Epithelial cell of esophagus (primary cell): Measurements from ENCODE around the gene TSPO2.

Experiments
- DNase-seq: peaks from one replicate; pipeline ENCODE4 v3.0.0; 2010; ENCODE audit warnings: low read depth
- H3K4me3 ChIP-seq: 2 replicates; pipeline ENCODE4 v1.5.1; 2011; ENCODE audit warnings: mild to moderate bottlenecking, low read length, control low read depth
- CTCF ChIP-seq: IDR thresholded peaks from 2 replicates; pipeline ENCODE4 v1.5.1; 2011; ENCODE audit warnings: low read depth, mild to moderate bottlenecking, low read length, control low read depth, inconsistent platforms; ENCODE audit not compliant: insufficient read depth; ENCODE audit errors: missing control alignments

TSPO2 gene

GRCh38 chr6:41093729-41094128 lies 51.5 kb downstream of the TSPO2 start:
- TF ChIP-seq CTCF = no peak
- no peak for DNase-seq

More at GRCh38 chr6:41093729-41094128, 51.5 kb downstream of the TSPO2 start:
- no peak overlapping the region for H3K4me3 ChIP-seq
